H9 (cell line): Measurements from ENCODE around the gene AKNA. TPM values are rescaled to one million over a fixed set of nuclear protein-coding genes. Genes with fewer than 3 reads are reported as not detected.

Experiments
- DNase-seq: peaks from one replicate; pipeline ENCODE4 v3.0.0-alpha.2; 2017
- H2AFZ ChIP-seq: one replicate; pipeline ENCODE4 v1.6.1; 2013; ENCODE audit warnings: mild to moderate bottlenecking, low read length, control low read depth, moderate library complexity
- H2AK5ac ChIP-seq: 2 replicates; pipeline ENCODE4 v1.6.1; 2013; ENCODE audit warnings: low read length, control low read depth, mixed read lengths; ENCODE audit not compliant: insufficient read length
- H2BK120ac ChIP-seq: one replicate; pipeline ENCODE4 v1.6.1; 2013; ENCODE audit warnings: low read depth, mild to moderate bottlenecking, low read length, control low read depth, inconsistent platforms; ENCODE audit not compliant: poor library complexity, severe bottlenecking
- H2BK12ac ChIP-seq: 2 replicates; pipeline ENCODE4 v1.6.1; 2013; ENCODE audit warnings: low read length, control low read depth, mixed read lengths, low read depth; ENCODE audit not compliant: insufficient read length
- H2BK15ac ChIP-seq: 2 replicates; pipeline ENCODE4 v1.6.1; 2013; ENCODE audit warnings: low read depth, low read length, control low read depth
- H2BK20ac ChIP-seq: one replicate; pipeline ENCODE4 v1.6.1; 2013; ENCODE audit warnings: low read depth, mild to moderate bottlenecking, low read length, control low read depth, inconsistent platforms; ENCODE audit not compliant: poor library complexity, severe bottlenecking
- H2BK5ac ChIP-seq: 2 replicates; pipeline ENCODE4 v1.6.1; 2013; ENCODE audit warnings: low read length, control low read depth, mixed read lengths; ENCODE audit not compliant: insufficient read length
- H3K14ac ChIP-seq: 2 replicates; pipeline ENCODE4 v1.6.1; 2013; ENCODE audit warnings: low read length, control low read depth; ENCODE audit not compliant: insufficient read depth
- H3K18ac ChIP-seq: 2 replicates; pipeline ENCODE4 v1.6.1; 2013; ENCODE audit warnings: low read depth, mild to moderate bottlenecking, mixed read lengths, low read length, control low read depth; ENCODE audit not compliant: insufficient read length
- H3K23ac ChIP-seq: 2 replicates; pipeline ENCODE4 v1.6.1; 2013; ENCODE audit warnings: low read length, control low read depth, mixed read lengths, low read depth; ENCODE audit not compliant: insufficient read length
- H3K23me2 ChIP-seq: 2 replicates; pipeline ENCODE4 v1.6.1; 2013; ENCODE audit warnings: low read depth, mild to moderate bottlenecking, mixed read lengths, low read length, control low read depth; ENCODE audit not compliant: insufficient read length, poor library complexity, severe bottlenecking
- H3K27ac ChIP-seq: 2 replicates; pipeline ENCODE4 v1.5.1; 2013; ENCODE audit warnings: low read length, control low read depth, mixed read lengths, low read depth; ENCODE audit not compliant: insufficient read length
- H3K27me3 ChIP-seq: 2 replicates; pipeline ENCODE4 v1.6.1; 2013; ENCODE audit warnings: low read length, control low read depth, inconsistent platforms; ENCODE audit not compliant: insufficient read depth
- H3K4ac ChIP-seq: 2 replicates; pipeline ENCODE4 v1.6.1; 2013; ENCODE audit warnings: low read depth, mild to moderate bottlenecking, control low read depth, inconsistent platforms, low read length, moderate library complexity
- H3K4me1 ChIP-seq: 2 replicates; pipeline ENCODE4 v1.6.1; 2013; ENCODE audit warnings: low read length, control low read depth, inconsistent platforms; ENCODE audit not compliant: insufficient read depth
- H3K4me2 ChIP-seq: 2 replicates; pipeline ENCODE4 v1.6.1; 2013; ENCODE audit warnings: low read length, control low read depth, mixed read lengths; ENCODE audit not compliant: insufficient read length, insufficient read depth
- H3K56ac ChIP-seq: 2 replicates; pipeline ENCODE4 v1.6.1; 2013; ENCODE audit warnings: low read depth, mild to moderate bottlenecking, mixed read lengths, low read length, control low read depth; ENCODE audit not compliant: insufficient read length
- H3K79me1 ChIP-seq: 2 replicates; pipeline ENCODE4 v1.6.1; 2013; ENCODE audit warnings: low read depth, mild to moderate bottlenecking, moderate library complexity, low read length, control low read depth, inconsistent platforms; ENCODE audit not compliant: insufficient read depth, poor library complexity, severe bottlenecking
- H3K79me2 ChIP-seq: 2 replicates; pipeline ENCODE4 v1.6.1; 2013; ENCODE audit warnings: low read length, control low read depth, inconsistent platforms; ENCODE audit not compliant: insufficient read depth
- H3K9ac ChIP-seq: 2 replicates; pipeline ENCODE4 v1.6.1; 2013; ENCODE audit warnings: low read length, control low read depth, mixed read lengths; ENCODE audit not compliant: insufficient read length; ENCODE audit errors: extremely low read depth
- H3K9me3 ChIP-seq: one replicate; pipeline ENCODE4 v1.6.1; 2013; ENCODE audit warnings: low read depth, low read length, inconsistent platforms; ENCODE audit not compliant: control insufficient read depth
- H3T11ph ChIP-seq: one replicate; pipeline ENCODE4 v1.6.1; 2013; ENCODE audit warnings: mild to moderate bottlenecking, low read length, control low read depth, inconsistent platforms
- H4K20me1 ChIP-seq: one replicate; pipeline ENCODE4 v1.6.1; 2013; ENCODE audit not compliant: control insufficient read depth, insufficient read length, insufficient read depth
- H4K5ac ChIP-seq: 2 replicates; pipeline ENCODE4 v1.6.1; 2013; ENCODE audit warnings: low read depth, mild to moderate bottlenecking, mixed read lengths, low read length, control low read depth; ENCODE audit not compliant: insufficient read length
- H4K8ac ChIP-seq: replicated peaks from 2 replicates; pipeline ENCODE4 v1.6.1; 2013; ENCODE audit warnings: low read length, control low read depth, mixed read lengths, low read depth; ENCODE audit not compliant: insufficient read length
- H4K91ac ChIP-seq: 2 replicates; pipeline ENCODE4 v1.6.1; 2013; ENCODE audit warnings: low read depth, mild to moderate bottlenecking, moderate library complexity, mixed read lengths, low read length, control low read depth; ENCODE audit not compliant: insufficient read length
- H3K27ac Mint-ChIP-seq, 3 experiments: 2 replicates in 2 of 3; 3 replicates in 1 of 3; pipeline ENCODE4 v1.8.0; 2020 to 2021; ENCODE audit warnings: mixed read lengths in 3 of 3, mild to moderate bottlenecking in 1 of 3, moderate library complexity in 1 of 3
- H3K27me3 Mint-ChIP-seq: 2 replicates; pipeline ENCODE4 v1.8.0; 2021; ENCODE audit warnings: low read depth, mild to moderate bottlenecking, moderate library complexity, mixed read lengths
- H3K36me3 Mint-ChIP-seq, 3 experiments: 2 replicates in 2 of 3; 3 replicates in 1 of 3; pipeline ENCODE4 v1.8.0; 2020 to 2021; ENCODE audit warnings: low read depth in 3 of 3, mixed read lengths in 3 of 3; ENCODE audit not compliant: insufficient read depth in 1 of 3
- H3K4me1 Mint-ChIP-seq, 2 experiments: 2 replicates each; pipeline ENCODE4 v1.8.0; 2020; ENCODE audit warnings: mixed read lengths in 2 of 2
- H3K4me3 Mint-ChIP-seq, 2 experiments: 2 replicates in 1 of 2; 3 replicates in 1 of 2; pipeline ENCODE4 v1.8.0; 2020 to 2021; ENCODE audit warnings: mild to moderate bottlenecking in 2 of 2, mixed read lengths in 2 of 2, moderate library complexity in 1 of 2
- H3K9me3 Mint-ChIP-seq, 2 experiments: 2 replicates in 1 of 2; 3 replicates in 1 of 2; pipeline ENCODE4 v1.8.0; 2020; ENCODE audit warnings: mild to moderate bottlenecking in 2 of 2, mixed read lengths in 2 of 2, moderate library complexity in 1 of 2
- WGBS: extraction: QIAGEN DNeasy Blood & Tissue Kit; methylation state at CpG from one replicate; pipeline ENCODE4 v1.1.7; 2013; ENCODE audit warnings: missing lambda C conversion rate, low lambda C conversion rate, mixed read lengths; ENCODE audit not compliant: insufficient read length; ENCODE audit errors: extremely low coverage; 5-methylcytosine and 5-hydroxymethylcytosine counted together
- total RNA-seq: library from RNA; stranded (reverse); gene quantifications from 2 replicates; pipeline ENCODE4 v1.2.1, GENCODE V29; 2021
- TF ChIP-seq, protein P1 (sequence below): fragments of 200-600 bp; sonication (generic); conservative IDR thresholded peaks from 3 replicates; pipeline ENCODE4 v1.8.0; 2021; ENCODE audit warnings: antibody characterized with exemption, mild to moderate bottlenecking

AKNA gene
- total RNA-seq, 1 experiment from 2014 or later = 19.7 TPM

GRCh38 chr9:114400219-114400618 is 12.4 kb upstream of the AKNA start:
- no peaks in the 10 kb centered on the region for H4K20me1 ChIP-seq
- no peak overlapping the region for H3K56ac ChIP-seq
- H3K4ac ChIP-seq = no peak overlapping the region
- no peak overlapping the region for H2BK12ac ChIP-seq
- no peak overlapping the region for H2AFZ ChIP-seq
- no CpG with 5 or more reads among the region's 1 CpG for WGBS
- Mint-ChIP-seq H3K9me3 (no peaks in the 10 kb centered on the region; a peak in 1 of 5 replicates), H3K27me3 (peaks cover 3% of the 10 kb centered on the region; the same call in 1 of the 2 replicates), H3K27ac (no peak overlapping the region), H3K4me3 (no peak overlapping the region), H3K36me3 (no peaks in the 10 kb centered on the region; a peak in 1 of 7 replicates), H3K4me1 (peaks cover 22 to 32% of the 10 kb centered on the region in 2 experiments)
- no peaks in the 10 kb centered on the region; the same call in 1 of the 2 replicates for H3K4me1 ChIP-seq
- H3K9me3 ChIP-seq = no peaks in the 10 kb centered on the region
- no peak overlapping the region for H4K91ac ChIP-seq
- H3K79me2 ChIP-seq = no peaks in the 10 kb centered on the region
- no peak overlapping the region for H2BK20ac ChIP-seq
- H2BK5ac ChIP-seq = no peak overlapping the region
- no peak overlapping the region for H3K4me2 ChIP-seq
- no peak overlapping the region for H3K18ac ChIP-seq
- no peak overlapping the region for H3T11ph ChIP-seq
- no peak overlapping the region for H2AK5ac ChIP-seq
- DNase-seq = no peak
- no peak overlapping the region for H2BK15ac ChIP-seq
- H3K23me2 ChIP-seq = no peaks in the 10 kb centered on the region
- H3K27me3 ChIP-seq = no peaks in the 10 kb centered on the region
- H3K79me1 ChIP-seq = no peaks in the 10 kb centered on the region
- no peak overlapping the region for H3K27ac ChIP-seq
- H2BK120ac ChIP-seq = no peak overlapping the region
- no peak overlapping the region for H3K9ac ChIP-seq
- TF ChIP-seq, protein P1, sequence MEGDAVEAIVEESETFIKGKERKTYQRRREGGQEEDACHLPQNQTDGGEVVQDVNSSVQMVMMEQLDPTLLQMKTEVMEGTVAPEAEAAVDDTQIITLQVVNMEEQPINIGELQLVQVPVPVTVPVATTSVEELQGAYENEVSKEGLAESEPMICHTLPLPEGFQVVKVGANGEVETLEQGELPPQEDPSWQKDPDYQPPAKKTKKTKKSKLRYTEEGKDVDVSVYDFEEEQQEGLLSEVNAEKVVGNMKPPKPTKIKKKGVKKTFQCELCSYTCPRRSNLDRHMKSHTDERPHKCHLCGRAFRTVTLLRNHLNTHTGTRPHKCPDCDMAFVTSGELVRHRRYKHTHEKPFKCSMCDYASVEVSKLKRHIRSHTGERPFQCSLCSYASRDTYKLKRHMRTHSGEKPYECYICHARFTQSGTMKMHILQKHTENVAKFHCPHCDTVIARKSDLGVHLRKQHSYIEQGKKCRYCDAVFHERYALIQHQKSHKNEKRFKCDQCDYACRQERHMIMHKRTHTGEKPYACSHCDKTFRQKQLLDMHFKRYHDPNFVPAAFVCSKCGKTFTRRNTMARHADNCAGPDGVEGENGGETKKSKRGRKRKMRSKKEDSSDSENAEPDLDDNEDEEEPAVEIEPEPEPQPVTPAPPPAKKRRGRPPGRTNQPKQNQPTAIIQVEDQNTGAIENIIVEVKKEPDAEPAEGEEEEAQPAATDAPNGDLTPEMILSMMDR = no peak
- no peak overlapping the region for H4K8ac ChIP-seq
- H3K23ac ChIP-seq = no peak overlapping the region
- no peak overlapping the region for H4K5ac ChIP-seq
- H3K14ac ChIP-seq = no peak overlapping the region
